ENCODE results near the gene MACROD2. TPM values are rescaled to one million over a fixed set of nuclear protein-coding genes. Genes with fewer than 3 reads are reported as not detected.

Gene MACROD2
- total RNA-seq, 1 donor from 2014 or later, result 2.5 TPM

GRCh38 chr20:14288341-14289330 lies 293.3 kb downstream of the MACROD2 start:
- Mint-ChIP-seq H3K9me3 (ENCODE audit: unreplicated experiment) (no peaks in the 10 kb centered on the region), H3K27me3 (ENCODE audit: unreplicated experiment) (no peaks in the 10 kb centered on the region), H3K4me1 (ENCODE audit: unreplicated experiment) (no peaks in the 10 kb centered on the region), H3K27ac (ENCODE audit: unreplicated experiment) (no peak overlapping the region), H3K4me3 (ENCODE audit: unreplicated experiment) (no peak overlapping the region), H3K36me3 (ENCODE audit: unreplicated experiment) (no peaks in the 10 kb centered on the region)
- TF ChIP-seq, protein P1, sequence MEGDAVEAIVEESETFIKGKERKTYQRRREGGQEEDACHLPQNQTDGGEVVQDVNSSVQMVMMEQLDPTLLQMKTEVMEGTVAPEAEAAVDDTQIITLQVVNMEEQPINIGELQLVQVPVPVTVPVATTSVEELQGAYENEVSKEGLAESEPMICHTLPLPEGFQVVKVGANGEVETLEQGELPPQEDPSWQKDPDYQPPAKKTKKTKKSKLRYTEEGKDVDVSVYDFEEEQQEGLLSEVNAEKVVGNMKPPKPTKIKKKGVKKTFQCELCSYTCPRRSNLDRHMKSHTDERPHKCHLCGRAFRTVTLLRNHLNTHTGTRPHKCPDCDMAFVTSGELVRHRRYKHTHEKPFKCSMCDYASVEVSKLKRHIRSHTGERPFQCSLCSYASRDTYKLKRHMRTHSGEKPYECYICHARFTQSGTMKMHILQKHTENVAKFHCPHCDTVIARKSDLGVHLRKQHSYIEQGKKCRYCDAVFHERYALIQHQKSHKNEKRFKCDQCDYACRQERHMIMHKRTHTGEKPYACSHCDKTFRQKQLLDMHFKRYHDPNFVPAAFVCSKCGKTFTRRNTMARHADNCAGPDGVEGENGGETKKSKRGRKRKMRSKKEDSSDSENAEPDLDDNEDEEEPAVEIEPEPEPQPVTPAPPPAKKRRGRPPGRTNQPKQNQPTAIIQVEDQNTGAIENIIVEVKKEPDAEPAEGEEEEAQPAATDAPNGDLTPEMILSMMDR (IDR thresholded peaks at IDR 0.05), result no peak
- no peak for DNase-seq (ENCODE audit: extremely low spot score, unreplicated experiment)

- DNase-seq (ENCODE audit: extremely low spot score, unreplicated experiment), result no peak
- Mint-ChIP-seq H3K4me1 (ENCODE audit: unreplicated experiment) (no peaks in the 10 kb centered on the region), H3K27ac (ENCODE audit: unreplicated experiment) (no peak overlapping the region), H3K9me3 (ENCODE audit: unreplicated experiment) (no peaks in the 10 kb centered on the region), H3K27me3 (ENCODE audit: unreplicated experiment) (no peaks in the 10 kb centered on the region), H3K4me3 (ENCODE audit: unreplicated experiment) (no peak overlapping the region), H3K36me3 (ENCODE audit: unreplicated experiment) (no peaks in the 10 kb centered on the region)
- TF ChIP-seq, protein P1 (IDR thresholded peaks at IDR 0.05), result no peak
Observed at GRCh38 chr20:14291502-14291901, 296.2 kb downstream of the MACROD2 start.

DNA sequence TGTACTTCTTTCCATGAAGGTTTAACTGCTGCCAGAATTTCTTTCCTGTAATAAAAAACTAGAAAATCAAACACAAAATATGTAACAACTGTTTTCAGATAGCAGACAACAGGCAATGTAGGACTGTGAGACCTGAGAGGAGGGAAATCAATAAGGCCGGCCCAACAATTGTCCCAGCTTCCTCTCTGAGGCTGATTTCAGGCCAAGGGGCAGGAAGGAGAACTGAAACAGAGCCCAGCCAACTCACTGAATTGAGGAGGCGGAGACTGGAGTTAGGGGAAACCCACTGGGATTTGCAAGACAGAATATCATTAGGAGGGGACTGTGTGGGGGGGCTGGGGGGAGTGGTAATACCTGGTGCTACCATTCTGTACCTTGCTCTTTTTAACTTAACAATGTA lies 299.9 kb downstream of the MACROD2 start:
- TF ChIP-seq, protein P1 (IDR thresholded peaks at IDR 0.05), result no peak
- no peak overlapping the region for H3K27ac Mint-ChIP-seq (ENCODE audit: unreplicated experiment)
- H3K4me3 Mint-ChIP-seq (ENCODE audit: unreplicated experiment), result no peak overlapping the region
- H3K27me3 Mint-ChIP-seq (ENCODE audit: unreplicated experiment), result no peaks in the 10 kb centered on the region
- H3K36me3 Mint-ChIP-seq (ENCODE audit: unreplicated experiment), result no peaks in the 10 kb centered on the region
- no peak for DNase-seq (ENCODE audit: extremely low spot score, unreplicated experiment)
- no peaks in the 10 kb centered on the region for H3K9me3 Mint-ChIP-seq (ENCODE audit: unreplicated experiment)
- no peaks in the 10 kb centered on the region for H3K4me1 Mint-ChIP-seq (ENCODE audit: unreplicated experiment)

DNA sequence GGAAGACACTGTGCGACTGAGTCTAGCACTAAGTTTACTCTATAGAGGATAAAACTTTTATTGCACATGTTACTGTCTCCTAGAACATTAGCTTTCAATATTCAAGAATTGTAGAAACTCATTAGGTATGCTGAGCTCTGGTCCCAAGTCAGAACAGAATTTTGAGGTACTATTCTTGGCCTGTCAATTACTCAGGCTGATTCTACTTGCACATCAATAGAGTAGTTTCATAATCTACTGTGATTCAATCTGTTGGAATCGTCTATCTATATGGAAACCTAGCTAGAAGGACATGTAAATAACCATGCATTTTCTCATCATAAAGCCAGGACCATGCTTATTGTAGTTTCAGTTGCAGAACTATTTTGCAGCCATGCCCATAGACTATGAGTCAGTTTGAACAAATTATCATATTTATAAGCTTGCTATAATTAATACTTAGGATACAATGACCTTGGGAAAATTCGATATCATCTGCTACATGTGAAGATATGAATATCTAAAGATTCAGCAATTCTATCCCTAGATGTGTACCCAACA lies 300.5 kb downstream of the MACROD2 start:
- no peaks in the 10 kb centered on the region for H3K9me3 Mint-ChIP-seq (ENCODE audit: unreplicated experiment)
- TF ChIP-seq, protein P1 (IDR thresholded peaks at IDR 0.05), result no peak
- H3K4me3 Mint-ChIP-seq (ENCODE audit: unreplicated experiment), result no peak overlapping the region
- H3K36me3 Mint-ChIP-seq (ENCODE audit: unreplicated experiment), result no peaks in the 10 kb centered on the region
- no peaks in the 10 kb centered on the region for H3K27me3 Mint-ChIP-seq (ENCODE audit: unreplicated experiment)
- no peaks in the 10 kb centered on the region for H3K4me1 Mint-ChIP-seq (ENCODE audit: unreplicated experiment)
- no peak overlapping the region for H3K27ac Mint-ChIP-seq (ENCODE audit: unreplicated experiment)
- DNase-seq (ENCODE audit: extremely low spot score, unreplicated experiment), result no peak

DNA sequence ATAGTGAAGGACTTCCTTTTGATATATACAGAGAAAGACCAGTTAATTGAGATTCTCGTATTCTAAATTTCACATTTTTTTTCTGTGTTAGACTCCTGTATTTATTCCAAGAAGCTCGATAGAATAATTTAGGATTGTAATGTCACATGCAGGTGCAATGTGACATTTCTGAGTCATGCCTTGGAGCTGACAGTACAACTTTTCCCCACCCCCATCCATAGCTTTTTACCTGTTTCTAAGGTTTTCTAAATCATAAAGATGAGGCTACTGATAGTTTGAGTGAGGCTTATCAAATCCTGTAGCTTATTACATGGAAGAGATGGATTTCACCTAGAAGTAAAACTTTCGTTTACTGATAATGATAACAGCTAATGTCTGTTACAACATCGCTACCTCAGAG lies 304.5 kb downstream of the MACROD2 start:
- TF ChIP-seq, protein P1 (IDR thresholded peaks at IDR 0.05), result no peak
- no peak for DNase-seq (ENCODE audit: extremely low spot score, unreplicated experiment)
- H3K4me1 Mint-ChIP-seq (ENCODE audit: unreplicated experiment), result no peaks in the 10 kb centered on the region
- H3K27ac Mint-ChIP-seq (ENCODE audit: unreplicated experiment), result no peak overlapping the region
- no peak overlapping the region for H3K4me3 Mint-ChIP-seq (ENCODE audit: unreplicated experiment)
- no peaks in the 10 kb centered on the region for H3K27me3 Mint-ChIP-seq (ENCODE audit: unreplicated experiment)
- H3K36me3 Mint-ChIP-seq (ENCODE audit: unreplicated experiment), result no peaks in the 10 kb centered on the region
- no peaks in the 10 kb centered on the region for H3K9me3 Mint-ChIP-seq (ENCODE audit: unreplicated experiment)

All from osteocyte (in vitro differentiated cells).